Ovary (tissue), 9 donors: ENCODE results near the gene VWA5B2. TPM values are rescaled to one million over a fixed set of nuclear protein-coding genes. Genes with fewer than 3 reads are reported as not detected.
A peak's percentile ranks its signal among the peaks of the same experiment; 100 is the strongest.

Source experiments
- DNase-seq, 5 donors: peaks; one replicate each; pipeline ENCODE4 v3.0.0-alpha.2; 2019 to 2020
- H3K27ac ChIP-seq, 2 donors: fragments of 200-600 bp; one replicate each; pipeline versions ENCODE4 v1.5.1 to v1.8.0; 2019 to 2022
- H3K27me3 ChIP-seq: fragments of 200-600 bp; one replicate; pipeline ENCODE4 v1.8.0; 2022
- H3K36me3 ChIP-seq: fragments of 200-600 bp; sonication (generic); one replicate; pipeline ENCODE4 v1.5.1; 2019
- H3K4me1 ChIP-seq: one replicate; pipeline ENCODE4 v1.8.1; 2013; ENCODE audit warnings: mild to moderate bottlenecking, moderate library complexity; ENCODE audit not compliant: insufficient read depth
- H3K4me3 ChIP-seq: fragments of 200-600 bp; sonication (generic); one replicate; pipeline ENCODE4 v1.5.1; 2017
- H3K9me3 ChIP-seq, 2 donors: fragments of 200-600 bp in 1 of 2; sonication (generic) in 1 of 2; one replicate each; pipeline versions ENCODE4 v1.5.1 to v1.8.1; 2013 to 2019; ENCODE audit warnings: mild to moderate bottlenecking in 1 of 2, moderate library complexity in 1 of 2
- CTCF ChIP-seq, 3 donors: fragments of 450-650 bp in 2 of 3; fragments of 200-600 bp in 1 of 3; IDR thresholded peaks; one replicate each; pipeline versions ENCODE4 v1.5.1 to v1.8.0; 2016 to 2022; ENCODE audit warnings: antibody characterized with exemption in 3 of 3, mild to moderate bottlenecking in 1 of 3
- EP300 ChIP-seq: sonication (generic); formaldehyde crosslinking; IDR thresholded peaks from one replicate; pipeline ENCODE4 v1.6.1; 2017; ENCODE audit warnings: antibody characterized with exemption
- POLR2A ChIP-seq: fragments of 450-650 bp; IDR thresholded peaks from one replicate; pipeline ENCODE4 v1.6.1; 2017; ENCODE audit warnings: antibody characterized with exemption, mild to moderate bottlenecking, moderate library complexity
- WGBS, 3 donors: extraction: QIAGEN DNeasy Blood & Tissue Kit in 1 of 3; methylation state at CpG; one replicate each; pipeline versions ENCODE4 v1.1.5 to v1.1.7; 2013 to 2017; 5-methylcytosine and 5-hydroxymethylcytosine counted together
- intact Hi-C, 4 donors: fragments of 100-400 bp; cut with DNase I; formaldehyde crosslinking; loops; one replicate each; pipeline versions ENCODE4 v1.11.0 to v1.15.1; 2022 to 2023
- polyA plus RNA-seq, 2 donors: library from polyadenylated mRNA; stranded (reverse); fragments of 200-250 nt in 1 of 2; fragments of 350-450 nt in 1 of 2; fragmentation: Illumina TruSeq in 1 of 2; extraction: RNeasy Lipid Tissue Mini Kit (QIAGEN cat#74804) in 1 of 2; gene quantifications; one replicate each; pipeline ENCODE4 v1.2.3, GENCODE V29; 2013 to 2014
- total RNA-seq, 7 donors: library from RNA; depleted of rRNA in 2 of 7; stranded (reverse); fragments of >200 nt in 2 of 7; fragmentation: NEBNext Ultra II Directional in 3 of 7; extraction: Animal tissue kit (Norgen Biotek cat#: 25700) in 3 of 7; gene quantifications; one replicate each; pipeline versions ENCODE4 v1.1.0 to v1.2.4, GENCODE V29; 2016 to 2023
- donor health status: DM: no; HTN: no; CAD: no; lungs with moderate emphysema.
- donor health status: DM: no; HTN: no; CAD: no.
- donor health status: Bipolar disorder and iron deficiency.
- donor health status: DM: yes; HTN: yes; CAD: no.
- donor health status: DM: no; HTN: no; CAD: no.
- donor health status: DM: yes; HTN: yes; CAD: no.

VWA5B2 gene
- total and polyA plus RNA-seq, 9 donors = 0.15 to 5.9 (median 0.48) TPM; not detected in 1

GRCh38 chr3:184257083-184257915 is 27.9 kb downstream of the VWA5B2 start:
- no peaks in the 10 kb centered on the region for H3K36me3 ChIP-seq
- no peak overlapping the region for H3K4me3 ChIP-seq
- DNase-seq = no peak
- intact Hi-C loops = loop anchor here in 1 of 4 donors (10.0 kb wide), 1 partner anchor 362 kb away; no protein-coding TSS in a partner anchor
- no peak for TF ChIP-seq CTCF (IDR thresholded peaks at IDR 0.05)
- no peak for TF ChIP-seq EP300
- no peak for TF ChIP-seq POLR2A
- H3K9me3 ChIP-seq = no peaks in the 10 kb centered on the region
- 88 to 92% (median 90%) methylated on average over 23 of the region's 23 CpGs for WGBS, 3 donors
- H3K27me3 ChIP-seq = no peaks in the 10 kb centered on the region
- H3K27ac ChIP-seq = no peak overlapping the region
- peaks cover 13% of the 10 kb centered on the region for H3K4me1 ChIP-seq

DNA sequence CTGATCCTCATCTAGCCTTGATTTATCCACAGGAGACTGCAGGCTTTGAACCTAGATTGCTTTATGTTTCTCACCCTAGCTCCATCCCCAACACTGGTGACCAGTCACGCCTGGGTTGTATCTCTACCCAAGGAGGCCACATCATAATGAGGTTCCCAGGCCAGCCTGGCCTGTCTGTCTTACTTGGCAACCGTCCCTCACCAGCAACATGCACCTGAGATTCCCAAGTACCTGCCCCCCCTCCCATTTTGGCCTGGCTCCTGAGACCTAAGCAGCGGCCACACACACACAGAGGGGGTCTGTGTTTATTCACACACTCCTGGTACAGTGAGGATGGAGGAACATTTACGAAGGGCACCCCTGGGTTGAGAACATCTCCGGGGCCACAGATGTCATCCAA is 29.5 kb downstream of the VWA5B2 start:
- no peak for TF ChIP-seq CTCF (IDR thresholded peaks at IDR 0.05)
- TF ChIP-seq EP300 = no peak
- TF ChIP-seq POLR2A = no peak
- intact Hi-C loops = loop anchor here in 1 of 4 donors (10.0 kb wide), 1 partner anchor 364 kb away; no protein-coding TSS in a partner anchor
- H3K27me3 ChIP-seq = peaks cover 5% of the 10 kb centered on the region

GRCh38 chr3:184259396-184259877 is 30.1 kb downstream of the VWA5B2 start:
- no peaks in the 10 kb centered on the region for H3K36me3 ChIP-seq
- DNase-seq = peak in 1 of 5 donors; percentile 40
- no peak overlapping the region for H3K4me3 ChIP-seq
- intact Hi-C loops = loop anchor here in 1 of 4 donors (10.0 kb wide), 1 partner anchor 365 kb away; no protein-coding TSS in a partner anchor
- TF ChIP-seq POLR2A (no peak), CTCF (IDR thresholded peaks at IDR 0.05) (no peak), EP300 (no peak)
- peaks cover 13% of the 10 kb centered on the region for H3K4me1 ChIP-seq
- H3K27ac ChIP-seq = no peak overlapping the region
- H3K27me3 ChIP-seq = peaks cover 5% of the 10 kb centered on the region
- no peaks in the 10 kb centered on the region for H3K9me3 ChIP-seq
- WGBS, 3 donors = 5 to 16% (median 10%) methylated on average over 19 to 28 of the region's 28 CpGs

More for the DNA sequence above, 29.5 kb downstream of the VWA5B2 start:
- no peak for DNase-seq
- 80 to 86% (median 85%) methylated on average over 5 of the region's 5 CpGs for WGBS, 3 donors
- Histone ChIP-seq H3K9me3 (no peaks in the 10 kb centered on the region), H3K27ac (no peak overlapping the region), H3K36me3 (no peaks in the 10 kb centered on the region), H3K4me1 (peaks cover 13% of the 10 kb centered on the region), H3K4me3 (no peak overlapping the region)

GRCh38 chr3:184259878-184260723 is 30.7 kb downstream of the VWA5B2 start:
- TF ChIP-seq CTCF (IDR thresholded peaks at IDR 0.05) (no peak), POLR2A (no peak), EP300 (no peak)
- H3K9me3 ChIP-seq = no peaks in the 10 kb centered on the region
- no peak overlapping the region for H3K4me3 ChIP-seq
- H3K36me3 ChIP-seq = no peaks in the 10 kb centered on the region
- H3K27ac ChIP-seq = no peak overlapping the region
- 0 to 1% (median 1%) methylated on average over 50 to 91 of the region's 91 CpGs for WGBS, 3 donors
- intact Hi-C loops = loop anchor here in 1 of 4 donors (10.0 kb wide), 1 partner anchor 365 kb away; no protein-coding TSS in a partner anchor
- DNase-seq = peak; percentile 30 to 74 (median 60)
- H3K4me1 ChIP-seq = peaks cover 13% of the 10 kb centered on the region
- H3K27me3 ChIP-seq = peaks cover 5% of the 10 kb centered on the region
